Measurements from ENCODE around the gene CCR5AS.

The CCR5AS gene

GRCh38 chr3:46324036-46324435 lies 82.8 kb downstream of the CCR5AS start:
- no peak overlapping the region for H3K9ac ChIP-seq (ENCODE audit: low read length)
- no peak overlapping the region for H3K4me3 ChIP-seq (ENCODE audit: low read length)
- peaks cover 22% of the 10 kb centered on the region for H3K9me3 ChIP-seq (ENCODE audit: control insufficient read depth, low read length)
- DNase-seq (ENCODE audit: low read depth) = no peak
- H3K36me3 ChIP-seq (ENCODE audit: control insufficient read depth, insufficient read depth, low read length, severe bottlenecking) = no peaks in the 10 kb centered on the region
- H3K27me3 ChIP-seq (replicated peaks; ENCODE audit: control insufficient read depth, insufficient read depth, low read length) = peaks cover 32% of the 10 kb centered on the region
- no peaks in the 10 kb centered on the region for H3K4me1 ChIP-seq (ENCODE audit: control insufficient read depth, insufficient read depth, low read length)

- Histone ChIP-seq H3K9me3 (ENCODE audit: control insufficient read depth, low read length) (peaks cover 12% of the 10 kb centered on the region), H3K9ac (ENCODE audit: low read length) (no peak overlapping the region), H3K4me1 (ENCODE audit: control insufficient read depth, insufficient read depth, low read length) (no peaks in the 10 kb centered on the region), H3K27me3 (replicated peaks; ENCODE audit: control insufficient read depth, insufficient read depth, low read length) (peaks cover 30% of the 10 kb centered on the region), H3K36me3 (ENCODE audit: control insufficient read depth, insufficient read depth, low read length, severe bottlenecking) (no peaks in the 10 kb centered on the region), H3K4me3 (ENCODE audit: low read length) (no peak overlapping the region)
- no peak for DNase-seq (ENCODE audit: low read depth)
These were observed 85.3 kb downstream of the CCR5AS start for GRCh38 chr3:46321461-46322104.

- no peak for DNase-seq (ENCODE audit: low read depth)
- Histone ChIP-seq H3K27me3 (replicated peaks; ENCODE audit: control insufficient read depth, insufficient read depth, low read length) (peaks cover 20% of the 10 kb centered on the region), H3K36me3 (ENCODE audit: control insufficient read depth, insufficient read depth, low read length, severe bottlenecking) (no peaks in the 10 kb centered on the region), H3K4me3 (ENCODE audit: low read length) (no peak overlapping the region), H3K9me3 (ENCODE audit: control insufficient read depth, low read length) (peaks cover 5% of the 10 kb centered on the region), H3K4me1 (ENCODE audit: control insufficient read depth, insufficient read depth, low read length) (no peaks in the 10 kb centered on the region), H3K9ac (ENCODE audit: low read length) (no peak overlapping the region)
These were observed 88.5 kb downstream of the CCR5AS start for GRCh38 chr3:46318207-46318927.

- no peak overlapping the region for H3K4me3 ChIP-seq (ENCODE audit: low read length)
- no peaks in the 10 kb centered on the region for H3K36me3 ChIP-seq (ENCODE audit: control insufficient read depth, insufficient read depth, low read length, severe bottlenecking)
- H3K9ac ChIP-seq (ENCODE audit: low read length) = no peak overlapping the region
- peaks cover 4% of the 10 kb centered on the region for H3K27me3 ChIP-seq (replicated peaks; ENCODE audit: control insufficient read depth, insufficient read depth, low read length)
- H3K9me3 ChIP-seq (ENCODE audit: control insufficient read depth, low read length) = peaks cover 3% of the 10 kb centered on the region
- DNase-seq (ENCODE audit: low read depth) = no peak
- H3K4me1 ChIP-seq (ENCODE audit: control insufficient read depth, insufficient read depth, low read length) = peaks cover 6% of the 10 kb centered on the region
These were observed 90.7 kb downstream of the CCR5AS start for GRCh38 chr3:46316206-46316605.

- H3K36me3 ChIP-seq (ENCODE audit: control insufficient read depth, insufficient read depth, low read length, severe bottlenecking) = no peaks in the 10 kb centered on the region
- peaks cover 4% of the 10 kb centered on the region for H3K27me3 ChIP-seq (replicated peaks; ENCODE audit: control insufficient read depth, insufficient read depth, low read length)
- no peak overlapping the region for H3K9ac ChIP-seq (ENCODE audit: low read length)
- no peak overlapping the region for H3K4me3 ChIP-seq (ENCODE audit: low read length)
- H3K9me3 ChIP-seq (ENCODE audit: control insufficient read depth, low read length) = peaks cover 3% of the 10 kb centered on the region
- peaks cover 6% of the 10 kb centered on the region for H3K4me1 ChIP-seq (ENCODE audit: control insufficient read depth, insufficient read depth, low read length)
- DNase-seq (ENCODE audit: low read depth) = no peak
These were observed 92.3 kb downstream of the CCR5AS start for GRCh38 chr3:46314517-46314916.
